Epithelial cell of proximal tubule (primary cell): ENCODE results near the gene CCNL2. TPM values are rescaled to one million over a fixed set of nuclear protein-coding genes. Genes with fewer than 3 reads are reported as not detected.

Source experiments
- DNase-seq: peaks from one replicate; pipeline ENCODE4 v3.0.0-alpha.2; 2011; ENCODE audit warnings: low read depth
- H3K4me3 ChIP-seq: 2 replicates; pipeline ENCODE4 v1.5.1; 2011; ENCODE audit warnings: low read depth, mild to moderate bottlenecking, low read length
- CTCF ChIP-seq: conservative IDR thresholded peaks from 2 replicates; pipeline ENCODE4 v1.5.1; 2012; ENCODE audit warnings: low read depth, mild to moderate bottlenecking, low read length
- total RNA-seq: library from RNA; depleted of rRNA; stranded (reverse); fragments of >200 nt; gene quantifications from 2 replicates; pipeline ENCODE4 v1.2.3, GENCODE V29; 2015

CCNL2 gene
- total RNA-seq, 1 donor from 2014 or later = 96.3 TPM

- no peak for DNase-seq
- H3K4me3 ChIP-seq = no peak overlapping the region
- no peak for TF ChIP-seq CTCF
Measured at GRCh38 chr1:1367315-1367714, 31.8 kb downstream of the CCNL2 start.

GRCh38 chr1:1366699-1367066 is 32.5 kb downstream of the CCNL2 start:
- DNase-seq = no peak

GRCh38 chr1:1365875-1366698 is 33.0 kb downstream of the CCNL2 start:
- no peak for TF ChIP-seq CTCF
- no peak for DNase-seq
- no peak overlapping the region for H3K4me3 ChIP-seq

More at GRCh38 chr1:1366699-1367066, 32.5 kb downstream of the CCNL2 start:
- TF ChIP-seq CTCF = no peak
- H3K4me3 ChIP-seq = no peak overlapping the region

GRCh38 chr1:1364266-1364665 is 34.9 kb downstream of the CCNL2 start:
- DNase-seq = no peak
- TF ChIP-seq CTCF = no peak
- no peak overlapping the region for H3K4me3 ChIP-seq

GRCh38 chr1:1361982-1362423 is 37.1 kb downstream of the CCNL2 start:
- no peak for TF ChIP-seq CTCF
- no peak for DNase-seq
- H3K4me3 ChIP-seq = no peak overlapping the region

- TF ChIP-seq CTCF = no peak
- DNase-seq = no peak
- no peak overlapping the region for H3K4me3 ChIP-seq
Measured at GRCh38 chr1:1361233-1361981, 37.7 kb downstream of the CCNL2 start.
